Endometrial microvascular endothelial cells (primary cell): ENCODE results near the gene OR5AN1. TPM values are rescaled to one million over a fixed set of nuclear protein-coding genes. Genes with fewer than 3 reads are reported as not detected.
"Not testable (repeated sequence)": the region's sequence is repeated elsewhere in the genome, so short reads cannot be mapped to it uniquely, and the experiment has no call there.

Experiments
- in situ Hi-C: cut with HindIII; loops from 2 replicates; pipeline ENCODE4 v1.10.0; 2017; ENCODE audit warnings: low sequenced_read_pairs, low pct_unique_long_range_greater_than_20kb; ENCODE audit errors: inconsistent ontology term
- total RNA-seq: library from RNA; depleted of rRNA; stranded (reverse); fragments of >200 nt; gene quantifications from one replicate; pipeline ENCODE4 v1.2.3, GENCODE V29; 2015; ENCODE audit errors: inconsistent ontology term

Gene OR5AN1
- not detected for total RNA-seq

- in situ Hi-C loops = no loop called here
Measured at GRCh38 chr11:59358595-59358994, at the start of gene OR5AN1. OR5AN1 (plus strand) TSS chr11:59358895; CDS start chr11:59364459, 5,564 bp downstream.

GRCh38 chr11:59335001-59335400 lies 23.7 kb upstream of the OR5AN1 start:
- in situ Hi-C loops = no loop called here

GRCh38 chr11:59336176-59336575 lies 22.5 kb upstream of the OR5AN1 start:
- in situ Hi-C loops = no loop called here

GRCh38 chr11:59336931-59337330 lies 21.8 kb upstream of the OR5AN1 start:
- in situ Hi-C loops = no loop called here

- in situ Hi-C loops = not testable (repeated sequence)
Measured at GRCh38 chr11:59349657-59350056, 9.0 kb upstream of the OR5AN1 start.

- in situ Hi-C loops = no loop called here
Measured at GRCh38 chr11:59355226-59355625, 3.5 kb upstream of the OR5AN1 start.

- in situ Hi-C loops = no loop called here
Measured at GRCh38 chr11:59356561-59356960, 2.1 kb upstream of the OR5AN1 start.

GRCh38 chr11:59358020-59358419 lies 675 bp upstream of the OR5AN1 start:
- in situ Hi-C loops = no loop called here

- in situ Hi-C loops = no loop called here
Measured at GRCh38 chr11:59365232-59366018, 6.7 kb downstream of the OR5AN1 start.

- in situ Hi-C loops = no loop called here
Measured at GRCh38 chr11:59368238-59369022, 9.7 kb downstream of the OR5AN1 start.

- in situ Hi-C loops = not testable (repeated sequence)
Measured at GRCh38 chr11:59372324-59372723, 13.6 kb downstream of the OR5AN1 start.

GRCh38 chr11:59380263-59381059 lies 21.8 kb downstream of the OR5AN1 start:
- in situ Hi-C loops = no loop called here

GRCh38 chr11:59394186-59394585 lies 35.5 kb downstream of the OR5AN1 start:
- in situ Hi-C loops = no loop called here

GRCh38 chr11:59400461-59401261 lies 42.0 kb downstream of the OR5AN1 start:
- in situ Hi-C loops = no loop called here

GRCh38 chr11:59401262-59401552 lies 42.5 kb downstream of the OR5AN1 start:
- in situ Hi-C loops = no loop called here

- in situ Hi-C loops = no loop called here
Measured at GRCh38 chr11:59403546-59403945, 44.9 kb downstream of the OR5AN1 start.

GRCh38 chr11:59413646-59414045 lies 55.0 kb downstream of the OR5AN1 start:
- in situ Hi-C loops = no loop called here

GRCh38 chr11:59415111-59415510 lies 56.4 kb downstream of the OR5AN1 start:
- in situ Hi-C loops = no loop called here

GRCh38 chr11:59416613-59417012 lies 57.9 kb downstream of the OR5AN1 start:
- in situ Hi-C loops = no loop called here
